ENCODE measurements around the gene WDFY4. TPM values are rescaled to one million over a fixed set of nuclear protein-coding genes. Genes with fewer than 3 reads are reported as not detected.

The WDFY4 gene
- total and polyA plus RNA-seq, 9 of the 15 experiments (the other 6 are each of a cell fraction or from before 2014, with no cell fraction given), result 0.01 to 0.02 (median 0.01) TPM; not detected in 6

GRCh38 chr10:48999346-48999745 is 314.7 kb downstream of the WDFY4 start (continued):
- TF ChIP-seq FOXP4 (CRISPR knock-in tag; IDR thresholded peaks at IDR 0.05; ENCODE audit: borderline replicate concordance), result no peak
- TF ChIP-seq ZBTB43 (CRISPR knock-in tag; IDR thresholded peaks at IDR 0.05), result no peak
- no peak for TF ChIP-seq GATA2 (CRISPR knock-in tag; IDR thresholded peaks at IDR 0.05)
- TF ChIP-seq GTF2A2 (tag; IDR thresholded peaks at IDR 0.05), result no peak
- TF ChIP-seq SRSF9 (IDR thresholded peaks at IDR 0.05; ENCODE audit: borderline replicate concordance, low read depth, low read length), result no peak
- no peak for TF ChIP-seq NFXL1 (CRISPR knock-in tag; IDR thresholded peaks at IDR 0.05)
